HG02798 (cell line): ENCODE measurements around the gene BCL11A.

Source experiments
- ATAC-seq: cut with Tn5 transposase; IDR thresholded peaks from one replicate; pipeline ENCODE4 v1.9.1; 2021; ENCODE audit warnings: mild to moderate bottlenecking; ENCODE audit not compliant: unreplicated experiment, poor library complexity

BCL11A gene

GRCh38 chr2:60512062-60512622 is 41.3 kb downstream of the BCL11A start:
- ATAC-seq: no peak

- no peak for ATAC-seq
Measured at GRCh38 chr2:60510713-60511112, 42.7 kb downstream of the BCL11A start.

- no peak for ATAC-seq
Measured at GRCh38 chr2:60509066-60509465, 44.4 kb downstream of the BCL11A start.

GRCh38 chr2:60508339-60508917 is 45.0 kb downstream of the BCL11A start:
- no peak for ATAC-seq

- ATAC-seq: no peak
Measured at GRCh38 chr2:60507211-60507965, 46.1 kb downstream of the BCL11A start.

GRCh38 chr2:60505880-60506260 is 47.6 kb downstream of the BCL11A start:
- ATAC-seq: no peak

DNA sequence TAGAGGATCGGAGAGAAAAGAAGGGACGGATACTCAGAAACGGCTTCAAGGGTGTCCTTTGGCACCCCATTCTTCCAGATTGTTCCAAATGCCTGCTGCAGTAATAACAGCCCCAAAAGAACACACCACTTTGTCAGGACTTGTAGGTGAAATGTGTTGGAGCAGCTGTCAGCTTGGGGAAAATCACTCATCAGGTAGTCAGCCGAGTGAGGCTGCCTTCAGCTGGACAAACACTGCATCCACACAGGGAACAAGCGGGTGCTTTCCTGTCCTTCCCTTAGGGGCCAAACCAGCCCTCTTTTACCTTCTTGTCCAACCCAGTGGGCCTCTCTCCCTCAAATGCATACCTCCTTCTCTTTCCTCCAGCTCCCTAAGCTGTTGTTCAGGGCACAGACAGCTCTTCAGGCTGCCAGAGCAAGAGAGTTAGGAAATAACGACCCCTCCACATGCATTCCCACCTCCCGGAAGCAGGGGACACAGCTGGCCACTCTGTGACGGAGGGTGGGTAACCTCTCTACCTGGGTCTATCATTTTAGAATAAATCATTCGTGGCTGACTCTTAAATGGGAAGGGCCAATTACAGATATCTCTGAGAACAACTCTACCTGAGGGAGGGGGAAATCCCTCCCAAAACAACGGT is 48.1 kb downstream of the BCL11A start:
- no peak for ATAC-seq

DNA sequence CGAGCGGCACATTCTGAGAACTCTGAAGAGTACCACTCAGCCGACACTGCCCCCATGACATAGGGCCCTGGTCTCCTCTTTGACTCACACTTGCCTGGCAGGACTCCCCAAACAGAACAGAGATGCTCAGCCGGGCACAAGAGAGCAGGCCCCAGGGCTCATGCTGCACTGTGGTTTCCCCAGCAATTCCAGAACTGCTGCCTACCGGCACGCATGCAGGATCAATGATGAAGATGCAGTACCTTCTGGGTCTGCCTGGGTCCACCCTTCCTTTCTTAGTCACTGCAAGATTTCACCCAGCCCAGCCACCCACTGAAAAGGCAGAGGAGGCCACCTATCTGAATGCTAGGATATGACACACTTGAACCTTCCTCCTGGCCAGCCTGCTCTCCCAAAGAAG is 49.4 kb downstream of the BCL11A start:
- no peak for ATAC-seq

DNA sequence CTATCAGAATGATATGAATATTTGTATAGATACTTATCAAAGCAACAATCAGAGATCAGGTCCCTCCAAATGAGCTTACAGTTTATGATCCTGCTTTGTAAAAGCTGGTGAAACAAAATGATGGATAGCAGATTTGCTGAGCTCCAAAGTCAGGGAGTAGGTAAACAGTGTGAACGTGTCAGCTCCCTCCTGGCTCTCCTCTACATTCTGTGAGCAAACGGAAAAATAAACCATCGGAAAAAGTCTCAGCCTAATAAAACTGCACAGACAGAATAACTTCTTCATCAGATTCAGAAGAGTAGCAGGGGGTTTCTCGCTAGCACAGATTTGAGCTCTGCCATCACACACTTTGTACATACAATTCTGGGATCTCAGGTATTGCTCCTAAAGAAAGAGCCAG is 51.3 kb downstream of the BCL11A start:
- no peak for ATAC-seq

DNA sequence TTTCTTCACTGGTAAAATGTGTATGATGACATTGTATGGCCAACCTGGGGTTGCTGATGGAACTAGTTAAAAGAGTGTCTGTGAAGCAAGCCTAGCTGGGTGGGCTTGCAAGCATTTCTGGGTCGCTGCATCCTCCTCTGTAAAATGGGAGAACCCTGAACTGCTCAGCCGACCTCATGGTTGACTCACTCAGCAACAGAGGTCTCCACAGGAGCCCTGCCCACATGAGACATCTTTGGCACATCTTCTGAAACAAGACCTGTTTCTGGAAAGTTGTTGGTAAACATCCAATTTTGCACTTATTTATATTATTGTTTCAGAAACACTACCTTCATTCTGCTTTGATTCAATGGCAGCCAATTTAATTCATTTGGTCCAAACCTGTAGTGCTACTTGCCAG is 52.6 kb downstream of the BCL11A start:
- ATAC-seq: no peak

DNA sequence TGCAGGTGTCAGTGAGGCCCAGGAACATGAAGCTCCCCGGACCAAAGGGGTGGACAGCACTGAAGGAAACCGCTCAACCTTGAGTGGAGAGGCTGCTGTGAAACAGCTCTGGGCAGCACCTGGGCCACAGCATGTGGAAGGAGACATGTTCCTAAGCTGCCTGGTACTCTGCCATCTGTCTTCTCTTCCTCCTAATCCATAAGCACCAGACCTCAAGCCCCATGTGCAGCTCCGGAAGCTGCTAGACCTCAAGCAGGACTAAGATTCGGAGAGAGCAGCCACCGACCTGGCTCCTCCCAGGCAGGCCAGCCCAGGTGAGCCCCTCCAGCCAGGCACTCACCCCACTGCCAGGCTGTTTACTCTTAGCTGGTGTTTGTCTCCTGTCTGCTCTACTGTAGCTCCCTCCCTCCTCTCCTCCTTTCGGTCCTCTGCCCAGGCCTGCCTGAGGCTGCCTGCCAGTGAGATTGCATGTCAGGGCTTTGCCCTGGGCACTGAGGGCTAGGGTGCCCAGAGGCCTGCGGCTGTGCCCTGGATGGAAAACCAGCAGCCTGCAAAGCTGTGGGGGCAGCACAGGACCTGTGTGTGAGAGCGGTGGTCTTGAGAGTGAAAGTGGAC is 53.7 kb downstream of the BCL11A start:
- ATAC-seq: peak; percentile 26

DNA sequence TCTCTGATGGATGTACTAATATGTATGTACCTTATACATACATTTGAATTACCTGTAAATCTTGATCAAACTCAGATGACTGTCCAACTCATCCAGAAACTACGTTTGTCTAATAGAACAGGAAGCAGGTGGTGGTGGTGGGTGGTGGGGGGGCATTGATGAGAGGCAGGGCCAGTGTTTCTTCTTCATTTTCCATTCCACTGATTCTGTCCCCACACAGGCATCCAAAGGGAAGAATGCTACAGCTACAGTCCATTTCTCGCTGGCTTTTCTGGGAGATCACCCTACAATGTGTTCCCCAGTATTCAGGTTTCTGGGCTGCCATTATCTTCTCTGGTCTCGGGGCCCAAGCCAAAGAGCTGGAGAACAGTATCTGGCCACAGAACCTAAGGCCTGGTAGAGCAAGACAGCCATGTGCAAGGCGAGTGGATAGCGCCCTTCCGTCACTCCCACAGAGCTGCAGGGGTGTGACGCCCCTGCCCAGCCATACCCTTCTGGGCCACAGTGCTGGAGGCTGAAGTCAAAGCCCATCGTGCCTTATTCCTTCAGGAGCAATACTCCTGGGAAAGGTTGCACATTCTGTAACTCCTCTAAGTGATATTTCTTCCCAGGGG is 54.5 kb downstream of the BCL11A start:
- no peak for ATAC-seq

DNA sequence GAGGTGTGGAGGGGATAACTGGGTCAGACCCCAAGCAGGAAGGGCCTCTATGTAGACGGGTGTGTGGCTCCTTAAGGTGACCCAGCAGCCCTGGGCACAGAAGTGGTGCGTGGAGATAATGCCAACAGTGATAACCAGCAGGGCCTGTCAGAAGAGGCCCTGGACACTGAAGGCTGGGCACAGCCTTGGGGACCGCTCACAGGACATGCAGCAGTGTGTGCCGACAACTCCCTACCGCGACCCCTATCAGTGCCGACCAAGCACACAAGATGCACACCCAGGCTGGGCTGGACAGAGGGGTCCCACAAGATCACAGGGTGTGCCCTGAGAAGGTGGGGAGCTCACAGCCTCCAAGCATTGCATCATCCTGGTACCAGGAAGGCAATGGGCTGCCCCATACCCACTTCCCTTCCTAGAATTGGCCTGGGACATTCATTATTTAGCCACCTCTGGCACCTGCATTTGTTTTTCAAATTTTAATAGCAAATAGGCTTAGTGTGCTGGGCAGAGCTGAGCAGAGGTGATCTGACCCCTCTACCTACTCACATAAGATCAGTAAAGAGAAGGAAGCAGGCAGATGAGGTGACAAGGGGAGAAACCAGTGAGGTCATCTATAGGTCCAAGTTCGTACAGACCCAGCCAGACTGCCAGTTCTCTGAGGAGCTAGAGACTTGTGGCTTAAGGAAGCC is 55.2 kb downstream of the BCL11A start:
- no peak for ATAC-seq

GRCh38 chr2:60497500-60497899 is 56.0 kb downstream of the BCL11A start:
- no peak for ATAC-seq

DNA sequence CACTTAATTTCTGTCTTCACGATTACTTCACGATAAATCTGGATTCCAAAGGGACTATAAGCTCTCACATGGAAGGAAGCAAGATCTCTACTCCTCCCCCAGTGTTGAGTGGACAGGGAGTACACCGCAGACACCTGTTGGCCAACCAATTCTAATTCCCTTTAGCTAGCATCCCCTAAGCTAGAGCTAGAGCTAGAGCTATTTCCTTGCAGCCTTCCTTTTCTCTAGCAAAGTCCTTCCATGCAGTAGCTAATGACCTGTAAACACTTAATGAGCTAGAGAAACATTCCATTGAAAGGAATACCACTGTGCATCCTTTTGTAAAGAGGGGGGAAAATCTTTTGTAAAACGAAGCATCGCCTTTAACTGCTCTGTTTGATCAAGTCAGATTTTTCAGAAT is 56.5 kb downstream of the BCL11A start:
- no peak for ATAC-seq

- no peak for ATAC-seq
Measured at GRCh38 chr2:60496475-60496874, 57.0 kb downstream of the BCL11A start.

DNA sequence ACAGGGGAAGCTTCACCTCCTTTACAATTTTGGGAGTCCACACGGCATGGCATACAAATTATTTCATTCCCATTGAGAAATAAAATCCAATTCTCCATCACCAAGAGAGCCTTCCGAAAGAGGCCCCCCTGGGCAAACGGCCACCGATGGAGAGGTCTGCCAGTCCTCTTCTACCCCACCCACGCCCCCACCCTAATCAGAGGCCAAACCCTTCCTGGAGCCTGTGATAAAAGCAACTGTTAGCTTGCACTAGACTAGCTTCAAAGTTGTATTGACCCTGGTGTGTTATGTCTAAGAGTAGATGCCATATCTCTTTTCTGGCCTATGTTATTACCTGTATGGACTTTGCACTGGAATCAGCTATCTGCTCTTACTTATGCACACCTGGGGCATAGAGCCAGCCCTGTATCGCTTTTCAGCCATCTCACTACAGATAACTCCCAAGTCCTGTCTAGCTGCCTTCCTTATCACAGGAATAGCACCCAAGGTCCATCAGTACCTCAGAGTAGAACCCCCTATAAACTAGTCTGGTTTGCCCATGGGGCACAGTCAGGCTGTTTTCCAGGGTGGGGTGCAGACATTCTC is 58.3 kb downstream of the BCL11A start:
- ATAC-seq: no peak

DNA sequence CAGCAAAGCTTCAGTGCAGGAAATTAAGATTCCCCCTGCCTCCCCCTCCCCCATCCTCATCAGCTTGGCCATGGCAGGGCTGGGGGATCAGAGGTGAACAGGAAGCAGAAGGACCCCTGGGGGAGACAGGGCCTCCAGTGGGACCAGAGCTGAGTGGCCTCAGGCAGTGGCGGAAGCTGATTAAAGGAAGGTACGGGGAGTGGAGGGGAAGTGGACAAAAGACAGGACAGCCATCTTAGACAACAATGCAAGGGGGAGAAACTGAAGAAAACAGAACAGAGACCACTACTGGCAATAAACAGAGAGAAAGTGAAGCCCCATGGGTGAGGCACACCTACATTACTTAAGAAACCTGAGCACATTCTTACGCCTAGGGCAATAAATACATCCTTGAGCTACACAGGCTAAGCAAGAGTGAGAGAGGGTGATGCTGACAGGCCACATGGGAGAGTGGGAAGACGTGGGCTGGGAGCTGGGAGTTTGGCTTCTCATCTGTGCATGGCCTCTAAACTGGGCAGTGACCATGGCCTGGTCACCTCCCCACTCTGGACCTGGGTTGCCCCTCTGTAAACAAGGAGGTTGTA is 59.6 kb downstream of the BCL11A start:
- ATAC-seq: no peak

GRCh38 chr2:60492548-60492947 is 60.9 kb downstream of the BCL11A start:
- ATAC-seq: no peak
